Stimulated activated CD4-positive, alpha-beta T cell treated with anti-CD3 and anti-CD28 coated beads, Interleukin-4, amount 100 ng/mL, for 4 hours (primary cell): ENCODE measurements around the gene DGKD.
"Not testable (repeated sequence)": the region's sequence is repeated elsewhere in the genome, so short reads cannot be mapped to it uniquely, and the experiment has no call there.

Source experiments
- DNase-seq, 2 experiments: peaks; one replicate each; pipeline ENCODE4 v3.0.0-alpha.2; 2020

DGKD gene

DNA sequence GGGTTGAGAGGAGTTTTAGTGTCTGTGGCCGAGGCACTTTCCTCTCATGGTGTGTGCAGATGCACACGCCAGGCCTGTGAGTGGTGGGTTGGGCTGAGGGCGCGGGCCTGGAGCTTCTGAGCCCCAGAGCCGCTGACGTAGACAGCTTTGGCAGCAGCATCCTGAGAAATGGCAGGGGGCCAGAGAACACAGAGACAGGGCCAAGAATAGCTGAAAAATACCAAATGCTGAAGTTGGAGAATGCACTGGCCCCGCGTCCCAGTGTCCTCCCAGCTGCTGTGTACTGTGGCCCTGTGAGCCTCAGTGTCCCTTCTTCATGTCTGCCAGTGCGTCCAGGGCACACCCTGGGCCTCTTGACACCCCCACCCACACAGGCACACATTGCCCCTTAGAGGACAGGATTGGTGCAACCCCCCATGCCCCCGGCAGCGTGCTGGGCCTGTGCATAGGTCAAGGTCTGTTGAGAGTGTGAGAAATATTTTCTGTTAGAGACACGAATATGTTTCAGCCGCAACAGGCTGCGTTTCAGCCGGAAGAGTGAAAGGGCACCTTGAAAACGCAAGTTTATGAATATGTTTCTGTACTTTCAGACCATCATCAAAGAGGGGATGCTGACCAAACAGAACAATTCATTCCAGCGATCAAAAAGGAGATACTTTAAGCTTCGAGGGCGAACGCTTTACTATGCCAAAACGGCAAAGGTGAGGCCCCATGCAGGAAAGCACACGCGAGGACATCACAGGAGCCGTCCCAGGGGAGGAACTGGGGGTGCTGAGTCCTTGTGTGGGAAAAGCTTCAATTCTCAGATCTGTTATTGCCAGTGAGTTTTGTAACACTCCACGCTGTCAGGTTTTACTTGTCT, 33.6 kb downstream of the DGKD start:
- DNase-seq: no peak

DNA sequence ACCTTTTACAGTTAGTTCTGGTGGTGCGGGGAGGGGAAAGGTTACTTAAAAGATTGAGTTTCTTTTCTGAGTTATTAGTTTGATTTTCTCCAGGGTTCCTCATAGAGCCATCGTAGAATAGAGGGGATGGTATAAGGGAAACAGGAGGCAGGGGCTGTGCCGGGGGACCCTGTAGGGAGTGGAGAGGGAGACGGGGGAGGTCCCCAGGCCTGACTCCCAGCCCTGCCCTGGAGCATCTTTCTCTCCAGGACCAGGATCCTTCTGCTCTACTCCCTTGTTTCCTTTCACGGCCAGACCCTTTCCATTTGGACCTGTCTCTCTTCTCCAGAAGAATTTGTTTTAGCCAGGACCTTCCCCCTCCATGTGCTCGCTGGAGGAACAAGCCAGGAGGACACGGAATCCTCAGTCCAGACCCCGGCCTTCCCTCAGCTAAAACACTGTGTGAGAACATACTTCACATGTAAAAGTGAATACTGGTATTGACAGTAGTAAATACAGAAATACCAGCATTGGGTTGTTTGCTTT, 35.4 kb downstream of the DGKD start:
- no peak for DNase-seq

DNA sequence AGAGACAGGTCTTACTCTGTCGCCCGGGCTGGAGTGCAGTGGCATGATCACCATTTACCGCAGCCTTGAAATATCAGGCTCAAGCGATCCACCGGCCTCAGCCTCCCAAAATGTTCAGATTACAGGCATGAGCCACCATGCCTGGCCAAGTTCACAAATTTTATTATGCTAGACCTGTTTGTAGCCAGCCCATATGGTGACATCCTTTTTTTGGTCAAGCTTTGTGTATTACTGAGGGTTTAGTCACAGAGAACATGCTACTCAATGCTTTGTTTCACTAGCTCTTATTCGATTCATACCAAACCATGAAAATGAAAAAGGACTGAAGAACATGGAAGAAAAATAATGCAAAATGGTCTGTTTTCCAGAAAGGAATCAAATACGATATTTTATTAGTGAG, 41.4 kb downstream of the DGKD start:
- DNase-seq: no peak

DNA sequence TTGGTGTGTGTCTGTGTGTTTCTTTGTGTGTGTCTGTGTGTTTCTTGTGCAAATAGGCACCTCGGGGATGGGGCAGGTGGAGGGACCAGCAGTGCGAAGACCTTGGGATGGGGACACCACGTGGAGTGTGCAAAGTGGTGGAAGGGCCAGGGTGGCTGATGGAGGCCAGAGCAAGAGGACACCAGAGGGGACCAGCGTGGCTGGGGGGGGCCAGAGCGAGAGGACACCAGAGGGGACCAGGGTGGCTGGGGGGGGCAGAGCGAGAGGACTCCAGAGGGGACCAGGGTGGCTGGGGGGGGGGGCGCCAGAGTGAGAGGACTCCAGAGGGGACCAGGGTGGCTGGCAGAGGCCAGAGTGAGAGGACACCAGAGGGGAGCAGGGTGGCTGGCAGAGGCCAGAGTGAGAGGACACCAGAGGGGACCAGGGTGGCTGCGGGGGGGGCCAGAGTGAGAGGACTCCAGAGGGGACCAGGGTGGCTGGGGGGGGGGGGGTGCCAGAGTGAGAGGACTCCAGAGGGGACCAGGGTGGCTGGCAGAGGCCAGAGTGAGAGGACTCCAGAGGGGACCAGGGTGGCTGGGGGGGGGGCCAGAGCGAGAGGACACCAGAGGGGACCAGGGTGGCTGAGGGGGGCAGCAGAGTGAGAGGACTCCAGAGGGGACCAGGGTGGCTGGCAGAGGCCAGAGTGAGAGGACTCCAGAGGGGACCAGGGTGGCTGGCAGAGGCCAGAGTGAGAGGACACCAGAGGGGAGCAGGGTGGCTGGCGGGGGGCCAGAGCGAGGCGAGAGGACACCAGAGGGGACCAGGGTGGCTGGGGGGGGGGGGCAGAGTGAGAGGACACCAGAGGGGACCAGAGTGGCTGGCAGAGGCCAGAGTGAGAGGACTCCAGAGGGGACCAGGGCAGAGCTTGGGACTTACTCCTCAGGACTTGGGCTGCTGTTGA, 42.7 kb downstream of the DGKD start:
- not testable (repeated sequence) for DNase-seq

DNA sequence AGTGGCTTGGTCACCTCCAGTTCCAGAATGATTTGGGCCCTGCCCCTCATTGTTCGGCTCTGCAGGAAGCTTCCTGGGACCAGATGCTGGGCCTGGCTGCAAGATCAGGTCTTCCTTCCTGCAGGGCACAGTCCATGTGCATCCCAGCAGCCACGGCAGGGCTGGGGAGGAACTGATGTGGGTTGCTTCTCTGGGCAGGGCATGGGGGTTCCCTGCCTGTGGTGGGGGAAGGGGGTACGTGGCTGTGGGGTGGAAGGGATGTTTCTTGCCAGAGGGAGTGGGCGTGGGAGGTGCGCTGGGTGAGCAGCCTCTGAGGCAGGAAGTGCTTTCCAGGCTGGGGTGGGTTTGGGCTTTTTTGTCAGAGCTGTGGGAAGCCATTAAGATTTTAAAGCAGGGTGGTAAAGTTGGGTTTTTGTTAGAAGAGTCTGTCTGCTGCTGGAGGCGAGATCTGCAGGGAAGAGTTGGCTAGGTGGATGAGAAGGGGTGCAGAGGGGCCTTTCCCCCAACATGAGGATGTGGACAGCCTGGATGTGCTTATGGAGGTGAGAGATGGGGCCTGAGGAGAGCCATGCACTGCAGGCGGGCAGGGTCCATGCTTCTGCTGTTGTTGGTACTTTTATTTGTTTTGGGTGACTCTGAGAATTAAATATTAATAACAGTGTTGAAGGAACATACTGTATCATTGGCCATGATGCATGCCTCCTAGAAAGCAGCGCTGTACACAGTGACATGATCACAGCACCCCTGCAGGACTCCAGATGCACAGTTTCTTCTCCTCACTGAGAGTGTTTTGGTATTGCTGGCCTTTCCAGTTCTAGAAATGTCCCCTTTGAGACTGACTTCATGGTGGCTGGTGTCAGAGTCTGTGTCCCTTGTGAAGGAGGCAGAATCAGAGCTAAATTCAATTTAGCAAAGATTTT, 45.3 kb downstream of the DGKD start:
- peak; percentile 31 to 59 for DNase-seq

DNA sequence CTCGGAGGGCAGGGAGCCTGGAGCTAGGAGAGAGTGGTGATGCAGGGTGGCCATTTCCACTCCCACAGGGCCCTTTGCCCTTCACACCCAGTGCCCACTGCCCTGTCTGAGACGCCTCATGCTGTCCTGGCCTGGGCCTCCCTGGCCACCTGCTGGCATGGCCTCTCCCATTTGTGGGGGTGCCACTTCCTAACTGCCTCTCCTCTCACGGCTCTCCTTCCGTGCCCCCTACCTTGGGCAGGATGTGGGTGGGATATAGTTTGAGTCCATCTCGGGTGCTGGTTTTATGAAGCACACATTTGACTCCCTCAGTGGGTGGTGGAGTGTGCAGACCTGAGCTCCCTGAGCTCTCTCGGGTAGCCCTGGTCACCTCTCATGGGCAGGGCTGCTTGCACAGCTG, 46.0 kb downstream of the DGKD start:
- DNase-seq: no peak

DNA sequence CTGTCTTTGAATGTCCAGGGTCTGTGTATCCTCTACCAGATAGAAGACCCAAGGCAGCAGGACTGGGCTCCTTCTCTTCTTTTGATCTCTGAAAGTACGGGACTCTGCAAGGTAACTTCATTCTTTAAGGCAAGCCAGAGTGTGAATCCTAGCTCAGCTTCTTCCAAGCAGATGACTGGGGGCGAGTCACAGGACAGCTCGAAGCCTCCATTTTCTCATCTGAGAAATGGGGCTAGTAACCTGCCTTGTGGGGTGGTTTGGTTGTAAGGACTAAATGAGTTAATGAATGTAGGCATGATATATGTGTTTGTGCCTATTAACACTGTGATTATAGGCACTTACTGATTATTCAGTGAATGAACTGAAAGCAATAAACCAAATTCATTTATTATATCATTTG, 46.7 kb downstream of the DGKD start:
- DNase-seq: no peak

DNA sequence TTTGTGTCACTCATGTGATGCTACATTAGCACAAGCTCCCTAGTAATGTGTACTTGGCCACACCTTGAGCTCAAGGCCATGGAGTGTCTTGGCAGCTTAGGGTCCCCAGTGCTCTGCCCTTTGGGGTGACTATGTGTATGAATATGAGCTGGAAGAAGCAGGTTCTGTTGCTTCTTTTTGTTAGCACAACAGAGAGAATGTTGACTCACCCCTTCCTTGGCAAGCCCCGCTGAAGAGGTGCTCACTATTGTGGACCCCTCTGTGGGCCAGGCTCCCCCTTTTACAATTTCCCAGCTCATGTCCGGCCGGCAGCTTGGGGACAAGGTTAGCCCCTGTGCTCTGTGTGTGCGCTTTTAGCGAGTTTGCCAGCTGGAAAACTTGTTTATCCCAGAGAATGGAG, 48.1 kb downstream of the DGKD start:
- DNase-seq: no peak

DNA sequence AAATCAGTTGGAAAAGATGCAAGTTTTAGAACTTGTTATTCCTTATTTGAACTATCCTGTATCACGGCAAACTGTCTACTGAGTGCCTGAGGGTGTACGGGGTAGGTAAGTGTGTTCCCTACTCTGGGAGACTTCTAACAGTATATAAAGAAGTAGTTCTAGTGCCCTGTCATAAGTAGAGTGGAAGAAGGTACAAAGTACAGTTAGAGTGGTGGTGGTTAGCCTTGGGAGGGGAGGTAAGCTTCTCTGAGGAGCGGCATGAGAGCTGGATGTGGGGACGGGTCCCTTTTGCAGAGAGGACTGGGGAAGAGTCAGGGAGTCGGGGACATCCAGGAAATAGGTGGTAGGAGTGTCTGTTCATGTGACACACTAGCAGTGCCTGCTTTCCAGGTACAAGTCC, 48.5 kb downstream of the DGKD start:
- no peak for DNase-seq

DNA sequence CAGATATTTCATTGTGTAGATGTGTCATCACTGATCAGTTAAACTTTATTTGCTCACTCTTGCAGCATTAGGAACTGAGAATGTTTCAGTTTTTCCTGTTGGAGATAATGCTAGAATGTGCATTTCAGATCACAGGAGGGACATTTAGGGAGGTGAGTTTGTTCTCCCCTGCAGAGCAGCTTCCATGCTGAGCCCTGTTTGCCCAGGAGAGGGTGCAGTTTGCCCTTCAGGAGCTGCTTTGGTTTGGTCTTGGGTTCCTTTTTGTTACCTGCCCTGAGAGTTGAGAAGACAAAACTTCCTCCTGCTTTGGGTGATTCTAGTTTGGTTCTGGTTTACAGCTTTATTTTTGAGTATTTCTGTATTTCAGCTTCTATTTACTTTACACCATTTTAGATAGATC, 49.9 kb downstream of the DGKD start:
- DNase-seq: peak; percentile 48 to 63

DNA sequence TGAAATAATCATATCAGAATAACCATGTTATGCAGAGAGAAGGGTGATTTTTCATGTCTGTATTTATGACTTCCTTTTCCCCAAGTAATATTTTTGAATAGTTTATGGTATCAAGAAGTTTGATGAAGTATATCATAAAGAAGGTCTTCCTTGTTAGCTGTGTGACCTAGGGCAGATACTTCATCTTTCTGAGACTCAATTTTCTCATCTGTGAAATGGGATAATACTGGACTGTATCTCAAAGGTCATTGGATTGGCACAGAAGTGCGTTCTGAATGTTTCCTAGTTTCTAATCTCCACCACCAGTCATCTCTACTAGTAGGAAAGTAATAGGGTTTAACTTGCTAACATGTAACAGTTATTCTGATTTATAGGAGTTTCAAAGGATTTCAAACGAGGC, 52.6 kb downstream of the DGKD start:
- DNase-seq: no peak

DNA sequence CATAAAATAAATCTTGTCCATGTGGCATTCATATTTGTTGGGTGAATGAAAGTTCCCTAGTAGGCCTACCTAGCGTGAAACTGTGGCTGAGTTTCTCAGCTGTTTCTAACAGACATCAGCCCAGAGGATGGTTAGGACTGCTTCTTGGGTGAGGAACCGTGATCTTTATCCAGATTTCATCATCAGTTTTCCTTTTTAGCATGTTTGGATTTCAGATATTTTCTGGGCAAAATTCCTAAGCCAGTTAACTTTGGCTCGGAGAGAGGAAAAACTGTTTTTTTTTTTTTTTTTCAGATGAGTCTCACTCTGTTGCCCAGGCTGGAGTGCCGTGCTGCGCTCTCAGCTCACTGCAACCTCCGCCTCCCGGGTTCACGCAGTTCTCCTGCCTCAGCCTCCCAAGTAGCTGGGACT, 53.5 kb downstream of the DGKD start:
- DNase-seq: no peak

DNA sequence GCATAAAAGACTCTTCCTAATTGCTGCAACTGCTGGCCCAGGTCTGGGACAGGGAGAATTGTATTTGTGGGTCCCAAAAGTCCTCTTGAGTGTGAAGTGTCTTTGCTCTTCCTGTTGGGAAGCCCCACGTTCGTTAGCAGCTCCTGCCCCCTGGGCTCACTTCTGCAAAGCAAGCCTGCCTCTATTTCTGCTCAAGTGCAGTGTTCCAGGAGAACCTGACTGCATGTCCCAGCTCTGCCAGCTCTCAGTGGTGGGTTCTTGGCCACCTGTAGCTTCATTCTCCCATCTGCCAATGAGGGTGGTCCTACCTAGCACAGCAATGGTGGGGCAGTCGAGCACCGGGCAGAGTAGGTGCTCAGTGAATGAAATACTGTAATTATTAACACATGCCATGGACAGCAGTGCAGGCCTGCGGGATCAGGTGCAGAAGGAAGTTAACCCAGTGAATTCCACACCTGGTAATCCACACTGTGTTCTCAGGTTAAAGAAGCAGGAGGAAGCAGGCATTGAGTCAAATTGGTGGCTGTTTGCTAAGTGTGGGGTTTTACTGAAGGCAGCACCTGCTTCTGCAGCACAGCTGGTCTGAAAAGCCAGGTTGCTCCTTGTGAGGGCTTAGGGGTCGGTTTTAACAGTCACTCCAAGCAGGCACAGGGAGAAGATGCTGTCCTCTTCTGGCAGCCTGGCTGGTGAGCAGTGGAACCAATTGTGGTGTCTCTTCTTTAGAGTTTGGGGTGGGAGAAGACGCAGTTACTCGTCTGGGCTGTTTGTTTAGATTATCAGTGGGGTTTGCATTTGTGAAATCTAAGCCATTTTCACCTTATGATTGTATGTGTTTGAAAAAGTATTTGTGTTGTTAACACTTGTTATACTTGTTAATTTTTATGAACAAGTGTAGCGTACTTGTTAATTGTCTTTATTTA, 54.3 kb downstream of the DGKD start:
- DNase-seq: no peak

DNA sequence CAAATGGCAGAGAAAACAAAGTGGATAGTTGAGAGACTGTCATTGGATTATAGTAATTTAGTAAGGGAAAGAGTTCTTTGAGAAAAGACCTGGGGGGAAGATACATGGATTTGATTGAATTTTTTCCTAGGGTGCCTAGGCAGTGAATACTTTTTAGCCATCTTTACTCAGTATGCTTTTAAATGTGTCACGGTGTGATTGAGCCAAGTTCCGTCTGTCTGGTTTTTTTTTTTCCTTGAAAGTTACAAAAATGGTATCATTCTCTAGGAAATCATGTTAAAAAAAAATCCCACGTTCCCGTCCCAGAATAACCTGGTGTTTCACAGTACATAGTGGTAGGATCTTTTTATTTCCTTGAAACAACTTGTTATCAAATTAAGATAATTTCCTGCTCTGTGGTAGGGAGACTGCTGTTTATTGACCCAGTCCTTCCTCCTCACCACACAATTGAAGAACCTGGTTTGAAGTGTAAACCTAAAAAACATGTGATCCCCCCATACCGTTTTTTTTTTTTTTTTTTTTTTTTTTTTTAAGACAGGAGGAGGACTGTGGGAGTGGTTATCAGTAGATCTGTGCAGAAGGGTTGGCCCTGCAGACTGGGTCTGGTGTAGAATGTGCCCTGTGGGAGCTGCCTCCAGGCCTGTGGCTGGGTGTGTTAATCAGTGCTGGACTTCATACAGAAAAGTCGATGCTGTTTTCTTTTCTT, 55.1 kb downstream of the DGKD start:
- DNase-seq: no peak

DNA sequence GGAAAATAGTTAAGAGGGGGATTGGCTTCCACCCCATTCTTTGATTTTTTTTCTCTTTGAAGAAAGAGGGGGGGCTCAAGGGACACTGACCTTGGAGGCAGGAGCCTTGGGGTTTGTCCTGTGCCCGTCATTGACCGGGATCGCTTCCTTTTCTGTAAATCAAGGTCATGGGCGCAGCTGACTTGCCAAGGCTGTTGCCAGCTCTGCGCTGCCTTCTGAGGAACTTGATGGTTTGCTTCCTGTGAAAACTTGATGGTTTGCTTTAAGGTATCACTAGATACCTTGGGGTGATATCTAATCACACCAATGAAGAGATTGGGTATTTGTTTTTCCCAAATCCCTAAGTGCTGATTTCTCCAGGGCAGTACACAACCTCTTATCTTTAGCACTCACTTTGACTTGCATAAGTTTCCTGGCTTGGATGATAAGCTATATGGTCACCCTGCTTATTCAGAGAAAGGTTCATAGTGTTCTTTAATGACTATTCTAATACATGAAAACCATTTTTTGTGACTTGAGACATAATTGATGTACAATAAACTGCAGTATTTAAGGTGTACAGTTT, 56.0 kb downstream of the DGKD start:
- no peak for DNase-seq

DNA sequence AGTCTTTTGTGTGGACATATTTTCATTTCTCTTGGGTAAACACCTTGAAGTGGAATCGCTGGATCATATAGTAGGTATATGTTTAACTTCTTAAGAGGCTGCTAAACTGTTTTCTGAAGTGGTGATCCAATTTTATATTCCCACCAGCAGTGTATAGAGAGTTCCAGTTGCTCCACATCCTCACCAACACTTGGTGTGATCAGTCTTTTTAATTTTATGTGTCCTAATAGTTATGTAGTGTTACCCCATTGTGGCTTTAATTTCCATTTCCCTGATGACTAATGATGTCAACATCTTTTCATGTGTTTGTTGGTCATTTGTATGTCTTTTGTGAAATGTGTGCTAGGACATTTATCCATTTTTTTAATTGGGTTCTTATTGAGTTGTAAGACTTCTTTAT, 56.9 kb downstream of the DGKD start:
- DNase-seq: no peak

DNA sequence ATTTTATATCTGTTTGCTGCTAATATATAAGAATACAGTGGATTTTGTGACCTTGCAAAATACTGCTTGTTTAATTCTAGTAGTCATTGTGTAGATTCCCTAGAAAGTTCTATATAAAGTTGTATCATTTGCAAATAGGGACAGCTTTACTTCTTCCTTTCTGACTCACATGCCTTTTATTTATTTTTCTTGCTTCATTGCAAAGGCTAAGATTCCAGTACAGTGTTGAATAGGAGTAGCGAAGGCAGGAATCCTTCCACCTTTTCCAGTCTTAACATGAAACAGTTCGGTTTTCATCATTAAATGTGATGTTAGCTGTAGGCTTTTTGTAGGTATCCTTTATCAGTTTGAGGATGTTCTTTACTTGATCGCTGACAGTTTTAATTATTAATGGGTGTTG, 58.1 kb downstream of the DGKD start:
- no peak for DNase-seq

DNA sequence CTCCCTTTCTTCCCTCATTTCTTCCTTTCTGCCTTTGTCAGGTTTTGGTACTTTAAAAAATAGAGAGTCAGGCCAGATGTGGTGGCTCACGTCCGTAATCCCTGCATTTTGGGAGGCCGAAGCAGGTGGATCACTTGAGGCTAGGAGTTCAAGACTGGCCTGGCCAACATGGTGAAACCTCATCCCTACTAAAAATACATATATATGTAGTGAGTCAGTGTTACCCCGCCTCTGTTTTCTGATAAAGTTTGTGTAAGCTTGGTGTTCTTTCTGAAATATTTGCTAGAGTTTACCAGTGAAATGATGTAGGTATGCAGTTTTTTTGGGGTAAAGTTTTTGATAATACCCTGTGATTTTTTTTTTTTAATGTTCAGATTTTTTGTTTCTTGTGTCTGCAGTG, 58.8 kb downstream of the DGKD start:
- DNase-seq: no peak

DNA sequence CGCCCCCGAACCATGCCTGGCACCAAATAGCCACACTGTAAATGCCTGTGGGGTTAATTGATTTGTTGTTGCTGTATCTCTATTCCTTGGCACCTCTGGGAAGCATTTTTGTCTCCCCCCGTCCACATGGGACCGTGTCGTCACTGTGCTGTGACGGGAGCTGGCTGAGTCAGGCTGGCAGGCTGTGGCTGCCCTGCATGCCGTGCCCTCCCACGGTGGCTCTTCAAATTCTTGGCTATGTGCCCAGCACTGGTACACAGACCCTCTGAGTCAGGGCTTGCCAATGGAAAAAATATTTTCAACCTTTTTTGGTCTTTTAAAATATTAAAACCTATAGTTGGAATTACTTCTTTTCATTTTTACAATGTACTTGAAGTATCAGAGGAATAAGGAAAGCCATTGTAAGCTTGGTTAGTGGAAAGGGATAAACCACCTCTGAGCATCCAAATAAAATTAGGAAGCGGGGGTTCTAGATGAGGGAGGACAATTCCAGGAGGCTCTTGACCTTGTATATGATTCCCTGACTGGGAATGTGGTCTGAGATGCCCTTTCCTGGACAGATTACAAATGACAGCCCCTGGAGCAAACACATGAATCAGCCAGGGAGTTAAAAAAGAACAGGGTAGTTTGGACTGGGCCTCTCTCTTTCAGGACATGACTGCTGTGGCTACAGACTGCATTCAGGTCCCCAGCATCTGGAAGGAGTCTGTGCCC, 59.4 kb downstream of the DGKD start:
- peak; percentile 44 to 86 for DNase-seq

DNA sequence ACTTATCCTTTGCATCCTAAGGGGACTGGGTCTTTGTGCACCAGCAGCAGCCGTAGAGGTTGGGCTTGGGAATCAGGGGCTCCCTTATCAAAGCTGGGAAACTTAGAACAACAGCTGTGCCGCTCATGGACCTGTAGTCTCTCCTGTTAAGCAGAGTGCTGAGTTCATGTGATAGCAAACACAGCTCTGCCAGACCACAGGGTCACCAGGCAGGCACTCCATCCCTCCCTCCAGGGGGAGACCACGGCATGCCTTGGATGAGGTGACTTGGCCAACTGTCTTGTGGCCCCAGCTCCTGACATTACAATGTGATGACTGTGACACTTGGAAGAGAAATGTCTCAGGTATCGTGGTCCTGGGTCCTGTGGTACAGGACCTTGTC, 60.0 kb downstream of the DGKD start:
- DNase-seq: no peak
